Activated T-helper 17 cell treated with anti-CD3 and anti-CD28 coated beads, Interleukin-2, amount 50 U/mL, for 72 hours (primary cell): ENCODE measurements around the gene TRPC1. TPM values are rescaled to one million over a fixed set of nuclear protein-coding genes. Genes with fewer than 3 reads are reported as not detected.

ENCODE experiments used
- ATAC-seq: fragments of 150-1000 bp; cut with Tn5 transposase; replicated peaks from 2 replicates; pipeline ENCODE4 v1.10.0; 2021; ENCODE audit warnings: mild to moderate bottlenecking, moderate library complexity
- H3K27ac Mint-ChIP-seq: one replicate; pipeline ENCODE4 v1.8.0; 2022; ENCODE audit warnings: mixed read lengths
- H3K27me3 Mint-ChIP-seq: one replicate; pipeline ENCODE4 v1.8.0; 2022; ENCODE audit warnings: mixed read lengths
- H3K36me3 Mint-ChIP-seq: one replicate; pipeline ENCODE4 v1.8.0; 2022; ENCODE audit warnings: low read depth, mild to moderate bottlenecking, mixed read lengths
- H3K4me1 Mint-ChIP-seq: one replicate; pipeline ENCODE4 v1.8.0; 2022; ENCODE audit warnings: mixed read lengths
- H3K4me3 Mint-ChIP-seq: one replicate; pipeline ENCODE4 v1.8.0; 2022; ENCODE audit warnings: mild to moderate bottlenecking, mixed read lengths
- H3K9me3 Mint-ChIP-seq: one replicate; pipeline ENCODE4 v1.8.0; 2022; ENCODE audit warnings: mixed read lengths
- total RNA-seq, 2 donors: library from RNA; stranded (reverse); gene quantifications; one replicate each; pipeline ENCODE4 v1.2.3, GENCODE V29; 2022

TRPC1 gene
- total RNA-seq, 2 donors from 2014 or later: 3.4 to 8.0 TPM

DNA sequence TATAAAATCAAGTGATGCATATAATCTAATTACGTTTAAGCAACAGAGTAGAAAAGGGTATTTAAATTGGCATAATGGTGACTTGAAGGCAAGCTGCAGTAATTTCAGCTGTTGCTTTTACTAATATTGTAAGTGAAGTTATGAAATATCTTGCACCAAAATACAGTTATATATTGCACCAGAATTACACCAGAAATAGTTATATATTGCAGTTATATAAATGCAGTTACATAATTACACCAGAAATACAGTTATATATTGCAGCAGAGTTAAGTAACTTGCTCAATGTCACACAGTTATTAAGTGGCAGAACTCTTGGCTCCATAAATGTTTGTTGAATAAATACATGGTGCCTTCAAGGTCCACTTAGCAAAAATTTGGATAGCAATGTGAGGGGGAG is 113.7 kb downstream of the TRPC1 start:
- Mint-ChIP-seq H3K4me3 (no peak overlapping the region), H3K27ac (no peak overlapping the region), H3K4me1 (no peaks in the 10 kb centered on the region), H3K9me3 (no peaks in the 10 kb centered on the region), H3K36me3 (no peaks in the 10 kb centered on the region), H3K27me3 (peaks cover 22% of the 10 kb centered on the region)
- no peak for ATAC-seq

DNA sequence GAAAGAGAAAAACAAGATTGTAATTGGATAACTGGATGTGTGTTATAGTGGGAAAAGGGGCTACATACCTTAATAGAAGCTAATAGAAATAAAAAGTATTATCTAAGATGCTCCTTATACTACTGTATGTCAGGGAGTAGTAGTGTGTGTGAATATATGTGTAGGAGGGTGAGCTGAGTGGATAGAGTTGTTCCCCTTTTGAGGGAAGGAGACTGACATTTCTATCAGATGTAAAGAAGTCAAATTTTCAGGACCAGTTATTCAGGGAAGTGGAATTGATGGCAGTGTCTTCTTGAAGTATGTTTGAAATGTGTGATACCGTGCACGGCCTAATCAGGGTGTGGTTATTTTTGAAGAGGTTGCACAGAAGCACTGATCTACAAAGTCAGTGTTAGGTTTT is 116.0 kb downstream of the TRPC1 start:
- ATAC-seq: no peak
- no peaks in the 10 kb centered on the region for H3K36me3 Mint-ChIP-seq
- H3K4me1 Mint-ChIP-seq: no peaks in the 10 kb centered on the region
- no peaks in the 10 kb centered on the region for H3K9me3 Mint-ChIP-seq
- no peak overlapping the region for H3K4me3 Mint-ChIP-seq
- H3K27ac Mint-ChIP-seq: no peak overlapping the region
- H3K27me3 Mint-ChIP-seq: peaks cover 19% of the 10 kb centered on the region

DNA sequence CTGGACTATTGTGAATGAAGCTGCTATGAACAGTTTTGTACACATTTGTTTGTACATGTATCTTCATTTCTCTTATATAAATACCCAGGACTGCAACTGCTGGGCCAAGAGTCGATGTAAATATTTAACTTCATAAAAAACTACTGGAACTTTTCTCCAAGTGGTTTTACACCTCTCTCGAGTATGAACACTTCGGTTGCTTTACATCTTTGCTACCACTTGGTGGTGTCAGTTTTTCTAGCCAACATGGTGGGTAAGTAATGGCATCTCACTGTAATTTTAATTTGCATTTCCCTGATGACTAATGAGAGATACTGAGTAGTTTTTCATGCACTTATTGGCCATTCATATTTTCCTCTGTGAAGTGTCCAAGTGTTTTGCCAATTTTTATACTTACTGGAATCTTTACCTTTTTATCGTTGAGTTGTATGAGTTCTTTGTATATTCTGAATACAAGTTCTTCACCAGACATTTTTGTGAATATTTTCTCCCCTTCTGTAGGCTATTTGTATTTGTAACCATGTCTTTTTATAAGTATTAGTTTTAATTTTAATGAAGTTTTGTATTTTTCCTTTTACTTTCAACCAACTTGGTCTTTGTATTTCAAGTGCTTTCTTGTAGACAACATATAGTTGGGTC is 120.6 kb downstream of the TRPC1 start:
- Mint-ChIP-seq H3K9me3 (no peaks in the 10 kb centered on the region), H3K27ac (no peak overlapping the region), H3K36me3 (no peaks in the 10 kb centered on the region), H3K4me1 (no peaks in the 10 kb centered on the region), H3K27me3 (peaks cover 6% of the 10 kb centered on the region), H3K4me3 (no peak overlapping the region)
- ATAC-seq: peak; percentile 85

DNA sequence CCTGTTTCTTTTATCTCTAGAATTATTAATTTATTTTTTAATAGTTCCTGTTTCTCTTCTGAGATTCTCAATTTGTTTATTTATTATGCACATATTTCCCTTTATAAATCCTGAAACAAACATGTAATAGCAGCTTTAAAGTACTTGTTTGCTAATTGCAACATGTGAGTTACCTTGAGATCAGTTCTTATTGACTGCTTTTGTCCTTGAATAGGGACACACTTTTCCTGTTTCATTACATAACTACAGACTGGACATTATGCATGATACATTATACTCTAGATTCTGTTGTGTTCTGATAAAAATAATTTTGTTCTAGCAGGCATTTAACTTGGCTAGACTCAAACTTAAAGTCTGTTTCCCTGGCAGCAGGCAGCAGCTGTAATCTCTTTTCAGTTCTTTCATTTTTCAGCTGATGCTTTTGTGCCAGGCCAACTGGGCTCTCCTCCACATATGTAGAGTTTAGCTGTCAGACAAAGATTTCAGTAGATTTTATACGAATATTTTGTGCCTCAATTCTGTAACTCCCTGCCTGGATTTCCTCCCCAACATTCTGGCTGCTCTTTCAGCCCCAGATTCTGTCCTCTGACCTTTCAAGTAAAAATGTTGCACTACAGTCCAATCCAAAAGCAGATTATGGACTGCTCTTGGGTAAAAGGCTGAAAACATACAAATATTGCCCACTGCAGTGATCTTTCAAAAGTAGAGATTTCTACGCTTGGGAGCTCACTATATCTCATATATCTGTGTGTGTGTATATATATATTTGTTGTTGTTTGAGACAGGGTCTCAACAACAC is 123.1 kb downstream of the TRPC1 start:
- no peak overlapping the region for H3K27ac Mint-ChIP-seq
- no peaks in the 10 kb centered on the region for H3K9me3 Mint-ChIP-seq
- no peak overlapping the region for H3K4me3 Mint-ChIP-seq
- H3K36me3 Mint-ChIP-seq: no peaks in the 10 kb centered on the region
- H3K4me1 Mint-ChIP-seq: no peaks in the 10 kb centered on the region
- ATAC-seq: no peak
- H3K27me3 Mint-ChIP-seq: peaks cover 3% of the 10 kb centered on the region

DNA sequence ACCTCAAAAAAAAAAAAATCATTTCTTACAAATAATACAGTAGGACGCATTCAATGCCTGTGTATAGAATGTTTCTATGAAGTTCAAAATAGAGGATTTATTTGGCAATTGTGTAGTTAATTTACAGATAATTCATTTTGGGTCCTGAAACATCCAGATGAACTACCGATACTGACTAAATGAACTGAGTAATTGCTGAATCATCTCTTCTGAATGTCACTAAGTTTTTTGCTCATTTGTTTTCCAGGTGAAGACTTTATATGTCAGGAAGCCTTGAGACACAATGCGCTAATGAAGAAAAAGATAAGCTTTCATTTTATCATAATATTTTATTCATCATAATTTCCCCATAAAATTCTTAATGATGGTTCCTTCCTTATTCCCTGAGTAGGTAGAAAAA is 125.3 kb downstream of the TRPC1 start:
- no peak overlapping the region for H3K4me3 Mint-ChIP-seq
- peaks cover 9% of the 10 kb centered on the region for H3K27me3 Mint-ChIP-seq
- H3K36me3 Mint-ChIP-seq: no peaks in the 10 kb centered on the region
- ATAC-seq: no peak
- H3K27ac Mint-ChIP-seq: no peak overlapping the region
- H3K9me3 Mint-ChIP-seq: no peaks in the 10 kb centered on the region
- no peaks in the 10 kb centered on the region for H3K4me1 Mint-ChIP-seq

DNA sequence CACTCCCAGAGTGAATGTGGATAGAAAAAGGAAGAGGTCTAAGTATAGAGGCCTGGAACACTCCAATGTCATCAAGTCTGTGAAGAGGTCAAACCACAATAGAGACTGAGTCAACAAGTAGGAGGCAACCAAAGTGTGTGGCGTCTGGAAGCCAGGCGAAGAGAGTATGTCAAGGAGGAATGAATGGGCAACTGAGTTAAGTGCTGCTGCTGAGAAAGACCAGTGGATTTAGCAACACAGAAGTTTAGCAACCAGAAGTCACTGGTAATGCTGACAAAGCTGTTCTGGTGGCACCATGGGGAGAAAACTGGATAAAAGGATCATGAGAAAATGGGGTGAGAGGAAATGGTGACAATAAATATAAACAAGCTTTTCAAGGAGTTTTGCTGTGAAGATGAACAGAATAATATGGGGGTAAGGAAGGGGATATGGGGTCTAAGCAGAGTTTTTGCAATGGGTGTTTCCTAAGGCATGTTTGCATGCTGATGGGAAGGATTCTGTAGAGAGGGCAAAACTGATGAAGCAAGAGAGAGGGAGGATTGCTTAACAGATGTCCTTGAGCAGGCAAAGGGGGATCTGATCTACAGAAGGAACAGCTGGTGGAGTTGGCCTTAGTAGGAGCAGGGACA is 126.7 kb downstream of the TRPC1 start:
- Mint-ChIP-seq H3K9me3 (no peaks in the 10 kb centered on the region), H3K27me3 (peaks cover 12% of the 10 kb centered on the region), H3K4me1 (no peaks in the 10 kb centered on the region), H3K4me3 (no peak overlapping the region), H3K27ac (no peak overlapping the region), H3K36me3 (no peaks in the 10 kb centered on the region)
- ATAC-seq: peak; percentile 98

DNA sequence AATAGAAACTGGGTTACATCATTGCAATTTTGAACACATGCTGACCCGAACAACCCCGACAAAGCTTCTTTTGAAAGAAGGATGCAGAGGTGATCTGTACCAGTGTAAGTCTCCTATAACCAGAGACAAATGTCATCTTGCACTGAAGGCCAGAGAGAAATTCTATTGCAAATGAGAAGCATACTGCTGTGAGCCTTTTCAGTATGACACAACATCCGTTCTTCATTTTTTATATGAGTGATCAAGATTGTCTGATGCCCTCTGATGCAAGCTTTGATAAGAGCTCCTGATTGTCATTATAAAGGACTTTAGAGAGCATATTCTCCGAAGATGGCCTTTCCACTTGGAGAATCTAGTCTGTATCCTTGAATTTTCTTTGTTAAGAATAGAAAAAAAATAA is 128.2 kb downstream of the TRPC1 start:
- Mint-ChIP-seq H3K4me1 (no peaks in the 10 kb centered on the region), H3K4me3 (no peak overlapping the region), H3K27me3 (peaks cover 12% of the 10 kb centered on the region), H3K27ac (no peak overlapping the region), H3K36me3 (no peaks in the 10 kb centered on the region), H3K9me3 (no peaks in the 10 kb centered on the region)
- peak; percentile 20 for ATAC-seq

DNA sequence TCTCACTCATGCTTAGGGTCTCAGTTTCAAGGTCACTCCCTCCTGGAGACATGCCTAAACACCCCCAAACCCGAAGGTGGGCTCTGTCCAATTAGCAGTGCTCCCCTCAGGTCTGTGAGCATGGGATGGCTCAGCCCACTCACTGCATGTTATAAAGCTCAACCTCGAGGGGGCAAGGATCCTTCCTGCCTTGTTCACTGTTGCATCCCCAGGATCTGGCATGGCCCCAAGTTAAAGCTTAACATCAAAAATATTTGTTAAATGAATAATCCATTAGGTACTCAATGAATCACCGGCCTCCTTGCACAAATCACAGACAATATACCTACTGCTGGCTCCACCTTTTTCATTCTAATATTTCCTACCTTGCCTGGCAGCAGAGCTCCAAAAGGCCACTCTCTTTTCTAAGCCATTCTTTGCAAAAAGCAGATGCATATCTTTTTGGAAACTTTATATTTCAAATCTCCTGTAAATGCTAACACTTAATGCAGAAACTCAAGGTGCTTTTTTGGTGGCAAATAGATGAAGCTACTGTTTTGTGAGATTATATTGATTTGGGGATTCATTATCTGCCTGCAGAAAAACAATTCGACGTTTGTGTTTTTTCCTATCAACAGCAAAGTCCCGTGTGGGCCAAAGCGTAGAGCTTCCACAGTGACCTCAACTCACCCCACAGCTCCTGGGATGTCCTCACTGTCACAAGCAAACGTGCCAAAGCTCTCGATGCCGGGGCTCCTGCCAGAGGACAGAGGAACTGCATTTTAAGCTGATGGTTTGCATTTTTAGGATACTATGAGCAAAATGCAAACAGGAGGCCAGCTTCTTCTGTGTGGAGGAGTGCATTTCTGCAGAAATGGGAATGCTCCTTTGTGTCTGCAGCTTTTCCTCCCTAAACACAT is 129.7 kb downstream of the TRPC1 start:
- ATAC-seq: no peak
- Mint-ChIP-seq H3K27me3 (peaks cover 9% of the 10 kb centered on the region), H3K9me3 (no peaks in the 10 kb centered on the region), H3K27ac (no peak overlapping the region), H3K36me3 (no peaks in the 10 kb centered on the region), H3K4me1 (no peaks in the 10 kb centered on the region), H3K4me3 (no peak overlapping the region)

DNA sequence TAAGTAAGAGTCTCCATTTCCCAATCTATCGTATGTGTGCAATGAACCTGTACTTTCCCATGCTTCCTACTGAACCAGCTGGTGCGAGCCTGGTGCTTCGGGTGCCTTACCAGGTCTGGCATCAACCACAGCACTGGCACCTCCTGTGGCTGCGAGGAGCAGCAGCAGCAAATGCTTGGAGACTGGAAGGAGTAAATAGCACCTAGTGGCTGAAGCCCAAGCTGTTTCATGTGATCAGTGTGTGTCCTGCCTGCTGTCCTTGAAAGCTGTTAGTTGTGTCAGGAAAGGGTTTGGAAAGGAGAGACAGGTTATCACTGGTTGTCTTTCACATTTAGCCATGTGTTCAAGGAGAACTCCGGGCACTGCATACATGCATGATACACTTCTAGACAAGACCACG is 133.2 kb downstream of the TRPC1 start:
- no peaks in the 10 kb centered on the region for H3K9me3 Mint-ChIP-seq
- H3K4me3 Mint-ChIP-seq: no peak overlapping the region
- no peak overlapping the region for H3K27ac Mint-ChIP-seq
- no peaks in the 10 kb centered on the region for H3K36me3 Mint-ChIP-seq
- ATAC-seq: no peak
- H3K4me1 Mint-ChIP-seq: no peaks in the 10 kb centered on the region
- H3K27me3 Mint-ChIP-seq: peaks cover 24% of the 10 kb centered on the region

Other genes starting within 250 kb of the TRPC1 start
- gene ATR, start 145.3 kb upstream of the TRPC1 start, total RNA-seq: 10 to 100 TPM; 22.6 to 42.6 TPM
- 1 to 10 TPM; 1.5 to 5.4 TPM for gene PLS1, start 127.6 kb upstream of the TRPC1 start, total RNA-seq
- gene PCOLCE2, start 165.0 kb downstream of the TRPC1 start, total RNA-seq: under 1 TPM in 1 of 2 donors, not detected in 1; 0.74 TPM
- not detected for gene PAQR9, start 239.6 kb downstream of the TRPC1 start, total RNA-seq